MM.1S (cell line): Measurements from ENCODE around the gene KIF7.

Experiments
- DNase-seq: peaks from one replicate; pipeline ENCODE4 v3.0.0-alpha.2; 2015
- H2AFZ ChIP-seq: fragments of 300-600 bp; sonication (generic); 2 replicates; pipeline ENCODE4 v1.6.0; 2016; ENCODE audit warnings: antibody characterized with exemption, low read length
- H3F3A ChIP-seq: fragments of 300-600 bp; sonication (generic); 2 replicates; pipeline ENCODE4 v1.6.1; 2016; ENCODE audit warnings: mild to moderate bottlenecking, antibody characterized with exemption, low read length, moderate library complexity, mixed read lengths; ENCODE audit not compliant: insufficient read depth
- H3K27ac ChIP-seq: fragments of 300-600 bp; sonication (generic); 2 replicates; pipeline ENCODE4 v1.5.1; 2016; ENCODE audit warnings: mild to moderate bottlenecking, low read length
- H3K27me3 ChIP-seq: fragments of 300-600 bp; sonication (generic); replicated peaks from 2 replicates; pipeline ENCODE4 v1.6.0; 2016; ENCODE audit warnings: low read length; ENCODE audit not compliant: insufficient read depth
- H3K36me3 ChIP-seq: fragments of 300-600 bp; sonication (generic); replicated peaks from 2 replicates; pipeline ENCODE4 v1.6.1; 2016; ENCODE audit warnings: mild to moderate bottlenecking, low read length, mixed read lengths; ENCODE audit not compliant: insufficient read depth
- H3K4me1 ChIP-seq: fragments of 300-600 bp; sonication (generic); 2 replicates; pipeline ENCODE4 v1.6.1; 2016; ENCODE audit warnings: low read length, mixed read lengths
- H3K4me2 ChIP-seq: fragments of 300-600 bp; sonication (generic); 2 replicates; pipeline ENCODE4 v1.6.0; 2016; ENCODE audit warnings: low read depth, low read length
- H3K4me3 ChIP-seq: fragments of 300-600 bp; sonication (generic); 2 replicates; pipeline ENCODE4 v1.5.1; 2016; ENCODE audit warnings: low read length, mixed read lengths
- H3K79me2 ChIP-seq: fragments of 300-600 bp; sonication (generic); 2 replicates; pipeline ENCODE4 v1.6.1; 2016; ENCODE audit warnings: mixed run types, low read length, mixed read lengths
- H3K9ac ChIP-seq: fragments of 300-600 bp; sonication (generic); 2 replicates; pipeline ENCODE4 v1.6.1; 2016; ENCODE audit warnings: low read length, mixed read lengths
- H3K9me2 ChIP-seq: fragments of 300-600 bp; sonication (generic); replicated peaks from 2 replicates; pipeline ENCODE4 v1.6.1; 2016; ENCODE audit warnings: mild to moderate bottlenecking, low read length, mixed read lengths; ENCODE audit not compliant: insufficient read depth
- H3K9me3 ChIP-seq: fragments of 300-600 bp; sonication (generic); replicated peaks from 2 replicates; pipeline ENCODE4 v1.6.1; 2016; ENCODE audit warnings: mild to moderate bottlenecking, low read length, mixed read lengths; ENCODE audit not compliant: insufficient read depth
- H4K20me1 ChIP-seq: fragments of 300-600 bp; sonication (generic); 2 replicates; pipeline ENCODE4 v1.6.1; 2016; ENCODE audit warnings: mild to moderate bottlenecking, low read length, moderate library complexity, mixed read lengths; ENCODE audit not compliant: insufficient read depth
- CTCF ChIP-seq: fragments of 300-600 bp; sonication (generic); IDR thresholded peaks from 2 replicates; pipeline ENCODE4 v1.5.1; 2016; ENCODE audit warnings: antibody characterized with exemption, low read length, mixed read lengths
- EZH2 ChIP-seq: fragments of 300-600 bp; sonication (generic); optimal IDR thresholded peaks from 2 replicates; pipeline ENCODE3; 2017; ENCODE audit warnings: low read depth, mild to moderate bottlenecking, antibody characterized with exemption, low read length, mixed read lengths
- EZH2phosphoT487 ChIP-seq: fragments of 300-600 bp; sonication (generic); IDR thresholded peaks from 2 replicates; pipeline ENCODE4 v1.6.1; 2018; ENCODE audit warnings: antibody characterized with exemption, low read length

Gene KIF7

GRCh38 chr15:89628806-89629715 lies 26.2 kb downstream of the KIF7 start:
- Histone ChIP-seq H3K79me2 (no peaks in the 10 kb centered on the region), H3K4me1 (no peaks in the 10 kb centered on the region), H3K4me2 (no peak overlapping the region), H3K9me3 (no peaks in the 10 kb centered on the region), H3K9me2 (no peaks in the 10 kb centered on the region), H4K20me1 (no peaks in the 10 kb centered on the region), H3F3A (no peaks in the 10 kb centered on the region), H3K9ac (no peak overlapping the region), H3K27ac (no peak overlapping the region), H3K27me3 (no peaks in the 10 kb centered on the region), H3K4me3 (no peak overlapping the region), H3K36me3 (peaks cover 35% of the 10 kb centered on the region), H2AFZ (no peak overlapping the region)
- TF ChIP-seq EZH2phosphoT487 (no peak), EZH2 (no peak), CTCF (no peak)
- no peak for DNase-seq

GRCh38 chr15:89628301-89628700 lies 27.0 kb downstream of the KIF7 start:
- TF ChIP-seq EZH2phosphoT487 (no peak), EZH2 (no peak), CTCF (no peak)
- Histone ChIP-seq H4K20me1 (no peaks in the 10 kb centered on the region), H3K9me2 (no peaks in the 10 kb centered on the region), H3K4me3 (no peak overlapping the region), H3K4me2 (no peak overlapping the region), H3K27me3 (no peaks in the 10 kb centered on the region), H3K79me2 (no peaks in the 10 kb centered on the region), H3K36me3 (peaks cover 37% of the 10 kb centered on the region), H3K27ac (no peak overlapping the region), H3K4me1 (no peaks in the 10 kb centered on the region), H3F3A (no peaks in the 10 kb centered on the region), H2AFZ (no peak overlapping the region), H3K9me3 (no peaks in the 10 kb centered on the region), H3K9ac (no peak overlapping the region)
- no peak for DNase-seq

GRCh38 chr15:89627256-89627970 lies 27.9 kb downstream of the KIF7 start:
- Histone ChIP-seq H3K27me3 (no peaks in the 10 kb centered on the region), H3K9me2 (no peaks in the 10 kb centered on the region), H3K9ac (no peak overlapping the region), H3K9me3 (no peaks in the 10 kb centered on the region), H2AFZ (no peak overlapping the region), H3K27ac (no peak overlapping the region), H4K20me1 (no peaks in the 10 kb centered on the region), H3K4me2 (no peak overlapping the region), H3K36me3 (peaks cover 40% of the 10 kb centered on the region), H3K4me3 (no peak overlapping the region), H3K79me2 (no peaks in the 10 kb centered on the region), H3K4me1 (no peaks in the 10 kb centered on the region), H3F3A (no peaks in the 10 kb centered on the region)
- DNase-seq = no peak
- TF ChIP-seq EZH2phosphoT487 (no peak), EZH2 (no peak), CTCF (no peak)
